OCI-LY3 (cell line): Measurements from ENCODE around the gene ABCA2.

Experiments
- H2AFZ ChIP-seq: fragments of 200-600, 300-600 bp; shearing (Covaris generic); 2 replicates; pipeline ENCODE4 v1.6.0; 2014; ENCODE audit warnings: antibody characterized with exemption, low read depth, low read length
- H3K27ac ChIP-seq: fragments of 200-600, 300-600 bp; sonication (generic); 2 replicates; pipeline ENCODE4 v1.5.1; 2014; ENCODE audit warnings: mild to moderate bottlenecking, low read length, moderate library complexity, mixed read lengths
- H3K27me3 ChIP-seq: fragments of 200-600, 300-600 bp; sonication (generic); 2 replicates; pipeline ENCODE4 v1.6.1; 2014; ENCODE audit warnings: low read depth, low read length, mixed read lengths
- H3K36me3 ChIP-seq: fragments of 200-600, 300-600 bp; sonication (generic); replicated peaks from 2 replicates; pipeline ENCODE3; 2014; ENCODE audit warnings: low read depth, low read length, mixed read lengths
- H3K4me1 ChIP-seq: fragments of 300-600, 200-600 bp; sonication (generic); 2 replicates; pipeline ENCODE4 v1.6.1; 2014; ENCODE audit warnings: low read length, mixed read lengths
- H3K4me2 ChIP-seq: fragments of 200-600, 300-600 bp; sonication (generic); 2 replicates; pipeline ENCODE4 v1.6.1; 2014; ENCODE audit warnings: low read length, mixed read lengths
- H3K4me3 ChIP-seq: fragments of 300-600, 200-600 bp; sonication (generic); 2 replicates; pipeline ENCODE4 v1.5.1; 2014; ENCODE audit warnings: antibody characterized with exemption, mild to moderate bottlenecking, low read length, moderate library complexity
- H3K79me2 ChIP-seq: fragments of 300-600, 200-600 bp; shearing (Covaris generic); 2 replicates; pipeline ENCODE4 v1.6.1; 2014; ENCODE audit warnings: mild to moderate bottlenecking, low read length, mixed read lengths
- H3K9ac ChIP-seq: fragments of 300-600, 200-600 bp; shearing (Covaris generic); 2 replicates; pipeline ENCODE4 v1.6.0; 2014; ENCODE audit warnings: mild to moderate bottlenecking, low read length, moderate library complexity
- H3K9me3 ChIP-seq: fragments of 200-600, 300-600 bp; shearing (Covaris generic); 2 replicates; pipeline ENCODE4 v1.6.1; 2014; ENCODE audit warnings: low read length, mixed read lengths; ENCODE audit not compliant: insufficient read depth
- H4K20me1 ChIP-seq: fragments of 200-600, 300-600 bp; sonication (generic); 2 replicates; pipeline ENCODE4 v1.6.1; 2016; ENCODE audit warnings: low read length, mixed read lengths; ENCODE audit not compliant: insufficient read depth
- EZH2phosphoT487 ChIP-seq: fragments of 200-600 bp; shearing (Covaris generic); IDR thresholded peaks from 2 replicates; pipeline ENCODE4 v1.6.1; 2018; ENCODE audit warnings: antibody characterized with exemption, mixed run types, low read depth
- TF ChIP-seq, protein P1 (sequence below): fragments of 200-600, 300-600 bp; sonication (generic); IDR thresholded peaks from 2 replicates; pipeline ENCODE4 v1.5.1; 2014; ENCODE audit warnings: antibody characterized with exemption, low read length, low read depth

ABCA2 gene

DNA sequence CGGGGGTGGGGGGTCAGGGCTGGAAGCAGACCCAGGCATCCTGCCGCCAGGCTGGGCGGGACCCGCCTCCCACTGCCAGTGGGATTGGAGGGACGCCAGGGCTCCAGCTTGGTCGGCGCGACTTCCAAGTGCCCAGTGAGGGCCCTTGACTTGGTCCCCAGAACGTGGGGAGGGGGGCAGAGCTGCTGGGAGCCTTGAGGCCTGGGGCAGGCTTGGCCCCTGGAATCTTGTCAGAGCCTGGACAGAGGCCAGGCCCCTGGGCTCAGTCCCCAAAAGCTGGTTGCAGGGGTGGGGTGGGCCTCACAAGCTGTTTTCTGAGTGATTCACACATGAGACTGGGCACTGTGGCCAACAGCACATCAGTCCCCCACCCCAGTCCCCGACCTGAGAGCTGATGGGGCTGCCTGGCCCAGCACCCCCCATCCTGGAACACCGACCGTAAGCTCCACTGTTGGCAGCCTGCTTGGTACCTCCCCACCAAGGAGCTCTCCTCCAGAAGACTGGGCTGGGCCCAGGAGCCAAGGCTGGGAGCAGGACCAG lies 32.2 kb downstream of the ABCA2 start:
- Histone ChIP-seq H4K20me1 (no peaks in the 10 kb centered on the region; the same call in 1 of the 2 replicates), H3K27ac (no peak overlapping the region), H3K4me1 (peaks cover 45% of the 10 kb centered on the region), H3K4me2 (no peak overlapping the region), H3K9ac (no peak overlapping the region), H3K9me3 (no peaks in the 10 kb centered on the region), H3K27me3 (peaks cover 31% of the 10 kb centered on the region), H3K4me3 (no peak overlapping the region), H3K79me2 (peaks cover 8% of the 10 kb centered on the region; the same call in 1 of the 2 replicates), H3K36me3 (peaks cover 7% of the 10 kb centered on the region), H2AFZ (no peak overlapping the region)
- TF ChIP-seq, protein P1, sequence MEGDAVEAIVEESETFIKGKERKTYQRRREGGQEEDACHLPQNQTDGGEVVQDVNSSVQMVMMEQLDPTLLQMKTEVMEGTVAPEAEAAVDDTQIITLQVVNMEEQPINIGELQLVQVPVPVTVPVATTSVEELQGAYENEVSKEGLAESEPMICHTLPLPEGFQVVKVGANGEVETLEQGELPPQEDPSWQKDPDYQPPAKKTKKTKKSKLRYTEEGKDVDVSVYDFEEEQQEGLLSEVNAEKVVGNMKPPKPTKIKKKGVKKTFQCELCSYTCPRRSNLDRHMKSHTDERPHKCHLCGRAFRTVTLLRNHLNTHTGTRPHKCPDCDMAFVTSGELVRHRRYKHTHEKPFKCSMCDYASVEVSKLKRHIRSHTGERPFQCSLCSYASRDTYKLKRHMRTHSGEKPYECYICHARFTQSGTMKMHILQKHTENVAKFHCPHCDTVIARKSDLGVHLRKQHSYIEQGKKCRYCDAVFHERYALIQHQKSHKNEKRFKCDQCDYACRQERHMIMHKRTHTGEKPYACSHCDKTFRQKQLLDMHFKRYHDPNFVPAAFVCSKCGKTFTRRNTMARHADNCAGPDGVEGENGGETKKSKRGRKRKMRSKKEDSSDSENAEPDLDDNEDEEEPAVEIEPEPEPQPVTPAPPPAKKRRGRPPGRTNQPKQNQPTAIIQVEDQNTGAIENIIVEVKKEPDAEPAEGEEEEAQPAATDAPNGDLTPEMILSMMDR: no peak
- no peak for TF ChIP-seq EZH2phosphoT487

DNA sequence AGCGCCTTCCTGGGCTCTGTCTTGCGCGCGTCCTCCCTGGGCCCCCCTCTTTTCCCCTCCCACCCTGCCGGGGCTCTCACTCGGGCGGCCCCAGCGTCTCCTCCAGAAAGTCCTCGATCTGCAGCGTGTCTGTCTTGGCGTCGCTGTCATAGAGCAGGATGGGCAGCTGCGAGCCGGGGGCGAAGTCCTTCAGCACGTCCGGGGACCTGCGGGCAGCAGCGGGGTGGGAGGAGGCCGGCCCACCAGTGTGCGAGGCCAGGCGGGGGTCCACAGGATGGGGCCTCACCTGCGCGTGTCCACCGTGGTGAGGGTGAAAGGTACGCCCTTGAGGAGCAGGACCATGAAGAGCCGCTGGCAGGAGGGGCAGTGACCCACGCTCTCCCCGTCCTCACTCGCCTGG lies 32.7 kb downstream of the ABCA2 start:
- H3K79me2 ChIP-seq: peaks cover 8% of the 10 kb centered on the region; the same call in 1 of the 2 replicates
- H3K9ac ChIP-seq: no peak overlapping the region
- no peak overlapping the region for H3K4me2 ChIP-seq
- peaks cover 7% of the 10 kb centered on the region for H3K36me3 ChIP-seq
- peaks cover 40% of the 10 kb centered on the region for H3K4me1 ChIP-seq
- H3K27me3 ChIP-seq: peaks cover 31% of the 10 kb centered on the region
- no peak for TF ChIP-seq EZH2phosphoT487
- TF ChIP-seq, protein P1: no peak
- no peaks in the 10 kb centered on the region for H3K9me3 ChIP-seq
- H4K20me1 ChIP-seq: no peaks in the 10 kb centered on the region; the same call in 1 of the 2 replicates
- H2AFZ ChIP-seq: no peak overlapping the region
- no peak overlapping the region for H3K4me3 ChIP-seq
- no peak overlapping the region for H3K27ac ChIP-seq

DNA sequence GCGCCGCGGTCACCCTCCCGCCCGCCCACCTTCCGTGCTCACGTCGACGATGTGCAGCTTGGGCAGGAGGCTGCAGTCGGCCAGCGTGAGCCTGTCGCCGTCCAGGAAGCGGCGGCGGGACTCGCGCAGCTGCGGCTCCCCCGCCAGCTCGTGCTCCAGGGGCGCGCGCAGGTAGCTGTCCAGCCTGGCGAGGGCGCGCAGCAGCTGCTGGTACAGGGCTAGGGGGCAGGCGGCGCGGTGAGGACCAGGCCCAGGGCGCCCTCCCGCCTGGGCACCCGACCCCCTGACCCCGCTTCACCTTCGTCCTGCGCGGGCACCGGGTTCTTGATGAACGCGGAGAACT lies 33.2 kb downstream of the ABCA2 start:
- H2AFZ ChIP-seq: no peak overlapping the region
- TF ChIP-seq, protein P1: no peak
- no peak for TF ChIP-seq EZH2phosphoT487
- peaks cover 7% of the 10 kb centered on the region for H3K36me3 ChIP-seq
- H3K27me3 ChIP-seq: peaks cover 31% of the 10 kb centered on the region
- no peak overlapping the region for H3K27ac ChIP-seq
- peaks cover 35% of the 10 kb centered on the region for H3K4me1 ChIP-seq
- H3K4me3 ChIP-seq: no peak overlapping the region
- H3K79me2 ChIP-seq: peaks cover 8% of the 10 kb centered on the region; the same call in 1 of the 2 replicates
- H3K9ac ChIP-seq: no peak overlapping the region
- no peaks in the 10 kb centered on the region for H3K9me3 ChIP-seq
- H4K20me1 ChIP-seq: no peaks in the 10 kb centered on the region; the same call in 1 of the 2 replicates
- no peak overlapping the region for H3K4me2 ChIP-seq

DNA sequence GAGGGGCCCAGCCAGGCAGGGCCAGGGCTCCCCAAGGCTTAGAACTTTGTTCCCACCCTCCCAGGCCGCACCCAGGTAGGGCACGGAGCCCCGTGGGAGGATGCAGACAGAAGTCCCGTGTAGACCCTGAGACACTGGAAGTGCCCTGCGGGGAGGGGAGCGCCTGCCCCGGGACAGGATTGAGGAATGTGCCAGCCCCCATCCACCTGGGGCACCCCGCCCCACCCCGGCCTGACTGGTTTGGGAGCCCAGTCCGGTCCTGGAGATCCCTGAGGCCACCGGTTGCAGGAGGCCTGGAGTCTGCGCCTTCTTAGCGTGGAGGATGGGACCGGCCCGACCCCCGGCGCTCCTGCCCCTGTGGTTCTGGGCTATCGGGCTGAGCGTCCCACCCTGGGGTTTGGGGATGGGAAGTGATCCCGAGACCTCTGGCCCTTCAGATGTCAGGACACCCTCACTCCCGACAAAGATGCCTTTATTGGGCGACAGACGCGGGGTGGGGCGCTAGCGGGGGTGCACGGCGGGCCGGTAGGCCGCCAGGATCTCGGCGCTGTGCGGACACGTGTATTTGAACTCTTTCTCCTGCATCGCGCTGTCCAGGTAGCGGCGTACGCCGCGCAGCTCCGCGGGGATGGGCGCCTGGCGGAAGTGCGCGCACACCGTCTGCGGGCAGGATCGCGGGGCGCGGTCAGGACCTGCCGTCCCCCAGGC lies 33.7 kb downstream of the ABCA2 start:
- no peak overlapping the region for H3K4me3 ChIP-seq
- no peak overlapping the region for H3K9ac ChIP-seq
- no peak overlapping the region for H3K4me2 ChIP-seq

More for the DNA sequence above, 33.7 kb downstream of the ABCA2 start:
- H3K4me1 ChIP-seq: peaks cover 30% of the 10 kb centered on the region
- H3K36me3 ChIP-seq: peaks cover 7% of the 10 kb centered on the region
- no peak overlapping the region for H3K27ac ChIP-seq
- no peaks in the 10 kb centered on the region; the same call in 1 of the 2 replicates for H4K20me1 ChIP-seq
- H3K9me3 ChIP-seq: no peaks in the 10 kb centered on the region
- TF ChIP-seq EZH2phosphoT487: no peak
- TF ChIP-seq, protein P1: no peak
- H3K79me2 ChIP-seq: peaks cover 8% of the 10 kb centered on the region; the same call in 1 of the 2 replicates
- no peak overlapping the region for H2AFZ ChIP-seq
- peaks cover 29% of the 10 kb centered on the region for H3K27me3 ChIP-seq
